Memory B cell (primary cell): ENCODE data around the gene SAMHD1.

Experiments used
- ATAC-seq: fragments of 150-1000 bp; cut with Tn5 transposase; 2 replicates; pipeline ENCODE4 v1.10.0; 2021; ENCODE audit warnings: low read depth, mild to moderate bottlenecking, moderate library complexity
- DNase-seq, 2 donors: peaks; one replicate each; pipeline ENCODE4 v3.0.0; 2022; ENCODE audit warnings: low spot score in 2 of 2
- H3K27ac Mint-ChIP-seq: one replicate; pipeline ENCODE4 v1.8.0; 2022; ENCODE audit warnings: mild to moderate bottlenecking, moderate library complexity, mixed read lengths
- H3K27me3 Mint-ChIP-seq: one replicate; pipeline ENCODE4 v1.8.0; 2022; ENCODE audit warnings: mixed read lengths
- H3K36me3 Mint-ChIP-seq: one replicate; pipeline ENCODE4 v1.8.0; 2022; ENCODE audit warnings: mild to moderate bottlenecking, mixed read lengths
- H3K4me1 Mint-ChIP-seq: one replicate; pipeline ENCODE4 v1.8.0; 2022; ENCODE audit warnings: mixed read lengths
- H3K4me3 Mint-ChIP-seq: one replicate; pipeline ENCODE4 v1.8.0; 2022; ENCODE audit warnings: mild to moderate bottlenecking, moderate library complexity, mixed read lengths
- H3K9me3 Mint-ChIP-seq: one replicate; pipeline ENCODE4 v1.8.0; 2022; ENCODE audit warnings: mixed read lengths

The SAMHD1 gene

DNA sequence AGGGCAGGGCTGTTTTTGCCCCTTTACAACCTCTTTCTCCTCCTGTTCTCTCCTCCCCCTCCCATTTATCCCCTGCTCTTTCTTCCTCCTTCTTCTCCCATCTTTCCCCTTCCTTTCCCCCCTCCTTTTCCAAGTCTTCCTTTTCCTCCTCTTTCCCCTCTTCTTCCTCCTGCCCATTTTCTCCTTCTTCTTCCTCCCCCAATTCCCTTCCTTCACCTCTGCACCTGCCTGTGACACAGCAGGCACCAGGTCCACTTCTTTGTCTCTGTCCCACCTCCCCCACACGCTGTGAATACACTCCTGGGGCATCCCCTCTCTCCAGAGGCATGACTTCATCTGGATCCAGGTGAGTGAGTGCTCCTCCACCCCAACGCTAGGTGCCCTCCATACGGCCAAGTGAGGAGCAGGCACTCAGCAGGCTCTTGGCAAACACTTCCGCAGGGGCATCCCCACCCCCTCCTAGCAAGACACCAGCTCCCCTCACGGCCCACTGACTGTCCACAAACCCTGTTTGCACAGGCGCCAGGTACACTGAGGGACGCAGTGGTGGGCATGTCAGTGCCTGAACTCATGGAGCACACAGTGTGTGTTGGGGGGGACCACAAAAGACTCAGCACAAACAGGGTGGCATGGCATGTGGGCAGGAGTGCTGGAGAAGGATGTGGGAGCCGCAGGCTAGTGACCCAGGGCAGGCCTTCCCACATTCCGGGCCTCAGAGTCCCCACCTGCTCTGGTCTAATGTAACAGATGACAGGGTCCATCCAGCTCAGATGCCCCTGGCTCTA lies 86.2 kb downstream of the SAMHD1 start:
- no peak for DNase-seq
- Mint-ChIP-seq H3K27ac (peak overlapping the region; percentile 77), H3K4me3 (peak overlapping the region; percentile 87), H3K4me1 (peaks cover 35% of the 10 kb centered on the region), H3K27me3 (no peaks in the 10 kb centered on the region), H3K9me3 (no peaks in the 10 kb centered on the region), H3K36me3 (no peaks in the 10 kb centered on the region)
- no peak for ATAC-seq

DNA sequence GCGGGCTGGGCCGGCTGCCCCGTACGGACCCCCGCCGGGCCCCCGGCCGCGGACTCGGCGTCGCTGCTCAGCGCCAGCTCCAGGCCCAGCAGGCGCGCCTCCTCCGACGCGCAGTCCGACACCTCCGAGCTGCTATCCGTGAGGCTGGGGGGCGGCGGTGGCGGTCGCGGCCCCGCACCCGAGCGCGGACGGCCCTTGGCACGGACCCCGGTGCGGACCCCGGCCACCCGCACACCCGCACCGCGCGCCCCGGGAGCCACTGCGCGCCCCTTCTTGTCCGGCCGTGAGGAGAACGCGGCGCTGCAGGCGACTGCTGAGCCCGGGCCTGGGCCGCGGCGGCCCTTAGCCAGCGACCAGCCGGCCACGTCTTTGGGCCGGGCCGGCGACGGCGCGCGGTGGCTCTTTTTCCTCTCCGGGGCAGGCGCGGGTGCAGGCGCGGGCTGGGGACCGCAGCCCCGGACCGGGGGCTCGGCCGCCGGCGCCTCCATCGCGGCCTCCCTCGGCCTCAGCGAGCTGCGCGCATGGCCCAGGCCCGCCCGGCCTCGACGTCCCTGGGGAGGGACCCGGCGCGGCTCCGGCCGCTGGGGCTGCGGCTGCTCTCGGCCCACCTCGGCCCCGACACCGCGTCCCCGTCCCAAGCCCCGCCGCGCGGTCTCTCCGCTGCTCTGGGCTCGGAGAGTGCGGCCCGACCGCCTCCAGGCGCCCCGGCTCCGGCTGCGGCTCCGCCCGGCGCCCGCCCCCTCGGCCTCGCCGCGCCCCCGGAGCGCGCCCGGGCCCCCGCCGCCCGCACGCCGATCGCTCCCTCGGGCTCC lies 88.4 kb downstream of the SAMHD1 start:
- Mint-ChIP-seq H3K36me3 (no peaks in the 10 kb centered on the region), H3K4me1 (peaks cover 54% of the 10 kb centered on the region), H3K27me3 (no peaks in the 10 kb centered on the region), H3K4me3 (no peak overlapping the region), H3K9me3 (no peaks in the 10 kb centered on the region), H3K27ac (no peak overlapping the region)
- no peak for ATAC-seq
- peak; percentile 27 to 41 for DNase-seq

DNA sequence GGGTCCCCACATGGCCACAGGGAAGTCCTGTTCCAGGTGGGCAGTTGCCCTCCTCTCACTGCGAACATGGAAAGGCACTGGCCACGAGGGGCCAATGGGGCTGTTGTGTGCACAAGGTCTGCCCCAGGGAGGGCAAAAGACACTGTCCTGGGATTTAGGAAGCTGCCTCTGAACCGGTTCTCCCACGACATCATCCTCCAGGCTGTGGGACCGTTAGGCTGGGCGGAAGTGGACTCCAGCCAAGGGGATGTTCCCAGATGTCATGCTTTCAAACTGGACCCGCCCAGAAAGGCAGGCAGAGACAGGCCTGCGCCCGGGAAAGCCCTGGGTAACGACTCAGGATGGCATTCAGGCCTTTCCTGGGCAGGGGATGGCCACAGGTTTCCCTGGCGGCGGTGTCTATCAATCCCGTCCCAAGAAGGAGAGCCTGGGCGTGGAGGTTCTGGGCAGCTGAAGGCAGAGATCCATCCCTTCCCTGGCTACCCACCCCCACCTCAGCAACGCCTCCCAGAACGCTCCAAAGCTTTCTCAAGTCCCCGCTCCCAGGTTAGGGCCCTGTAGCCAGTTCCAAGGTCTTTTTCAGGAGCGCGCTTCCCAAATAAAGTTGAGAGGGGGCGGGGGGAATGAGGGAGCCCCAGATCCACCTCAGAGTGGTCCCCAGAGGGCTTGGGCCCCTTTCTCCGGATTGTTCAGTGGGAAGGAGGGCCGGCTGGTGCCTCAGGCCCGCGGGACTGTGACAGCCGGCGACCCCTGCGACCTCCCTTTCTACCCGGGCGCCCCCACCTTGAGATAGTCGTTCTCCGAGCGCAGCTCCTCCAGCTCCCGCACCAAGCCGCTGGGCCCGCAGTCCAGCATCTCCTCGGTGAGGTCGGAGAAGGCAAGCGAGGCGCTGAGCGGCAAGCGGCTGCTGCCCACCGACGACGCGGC lies 89.4 kb downstream of the SAMHD1 start:
- Mint-ChIP-seq H3K27ac (peak overlapping the region; percentile 61), H3K27me3 (no peaks in the 10 kb centered on the region), H3K9me3 (no peaks in the 10 kb centered on the region), H3K4me1 (peaks cover 59% of the 10 kb centered on the region), H3K4me3 (peak overlapping the region; percentile 73), H3K36me3 (peaks cover 1% of the 10 kb centered on the region)
- ATAC-seq (no peak), DNase-seq (no peak)

DNA sequence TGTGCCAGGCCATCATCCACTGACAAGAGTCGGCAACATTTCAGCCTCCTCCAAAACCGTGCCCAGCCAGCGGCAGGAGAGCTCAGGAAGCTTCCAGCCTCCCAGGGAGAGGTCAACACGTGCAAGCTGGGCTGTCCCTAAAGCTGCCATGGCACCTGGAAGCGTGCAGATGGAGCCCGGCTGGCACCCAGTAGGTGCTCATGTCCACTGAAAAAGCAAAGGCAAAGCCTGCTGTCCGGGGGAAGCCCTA lies 90.0 kb downstream of the SAMHD1 start:
- no peaks in the 10 kb centered on the region for H3K27me3 Mint-ChIP-seq
- peak overlapping the region; percentile 61 for H3K27ac Mint-ChIP-seq
- H3K9me3 Mint-ChIP-seq, result no peaks in the 10 kb centered on the region
- peak overlapping the region; percentile 73 for H3K4me3 Mint-ChIP-seq
- ATAC-seq (no peak), DNase-seq (no peak)
- H3K4me1 Mint-ChIP-seq, result peaks cover 59% of the 10 kb centered on the region
- peaks cover 3% of the 10 kb centered on the region for H3K36me3 Mint-ChIP-seq

DNA sequence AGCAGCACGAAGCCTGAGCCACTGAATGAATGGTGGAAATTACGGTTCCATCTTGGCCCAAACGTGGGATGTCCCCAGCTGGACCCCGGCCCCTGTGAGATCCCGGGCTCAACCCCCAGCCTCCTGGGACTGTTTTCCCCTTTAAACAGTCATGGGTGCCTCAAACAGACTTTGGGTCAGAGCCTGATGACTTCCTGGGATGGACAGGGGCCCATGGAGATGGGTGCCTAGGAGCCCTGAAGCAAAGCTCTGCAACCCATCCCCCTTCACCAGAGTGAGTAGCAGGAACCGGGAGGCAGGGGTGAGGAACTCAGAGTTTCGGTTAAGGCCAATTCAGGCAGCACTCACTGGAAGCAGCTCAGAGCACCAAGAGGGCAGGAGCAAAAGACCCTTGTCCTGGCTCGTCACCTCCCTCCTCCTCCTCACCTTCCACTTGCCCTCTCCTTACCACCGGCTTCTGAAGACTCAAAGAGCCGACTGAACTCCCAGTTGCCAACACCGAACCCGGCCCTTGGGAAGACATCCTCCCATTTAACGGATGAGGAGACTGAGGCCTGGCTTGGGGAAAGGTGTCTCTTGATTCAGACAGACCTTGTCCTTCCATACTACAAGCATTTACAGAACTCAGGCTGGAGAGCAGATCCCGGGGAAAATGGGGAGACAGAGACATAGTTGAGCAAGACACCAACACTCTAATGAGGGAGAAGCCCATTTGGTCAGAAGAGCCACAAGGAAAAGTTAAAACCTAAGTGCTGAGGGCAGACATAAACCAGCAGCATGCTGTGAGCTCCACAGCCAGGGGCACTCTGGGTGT lies 90.5 kb downstream of the SAMHD1 start:
- Mint-ChIP-seq H3K27ac (peak overlapping the region; percentile 61), H3K27me3 (no peaks in the 10 kb centered on the region), H3K4me1 (peaks cover 57% of the 10 kb centered on the region), H3K4me3 (peak overlapping the region; percentile 73), H3K9me3 (no peaks in the 10 kb centered on the region), H3K36me3 (peaks cover 3% of the 10 kb centered on the region)
- ATAC-seq, result no peak
- no peak for DNase-seq

DNA sequence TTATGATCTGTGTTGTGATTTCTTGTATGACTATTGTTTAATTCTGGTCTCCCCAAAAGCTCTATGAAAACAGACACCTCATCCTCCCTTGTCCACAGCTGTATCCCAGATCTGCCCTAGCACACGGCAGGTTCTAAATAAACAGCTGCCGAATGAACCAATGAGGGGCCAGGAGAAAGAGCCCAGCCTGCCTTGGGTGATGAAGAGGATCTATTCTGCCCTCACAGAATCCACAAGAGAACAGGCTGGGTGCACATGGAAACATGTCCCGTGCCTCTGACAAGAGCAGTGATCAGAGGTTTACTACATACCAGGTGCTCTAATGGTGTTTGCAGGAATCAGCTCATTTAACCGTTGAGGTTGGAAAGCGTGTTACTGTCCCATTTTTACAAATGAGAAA lies 91.2 kb downstream of the SAMHD1 start:
- peaks cover 3% of the 10 kb centered on the region for H3K36me3 Mint-ChIP-seq
- ATAC-seq, result no peak
- H3K27me3 Mint-ChIP-seq, result no peaks in the 10 kb centered on the region
- no peak for DNase-seq
- H3K4me1 Mint-ChIP-seq, result peaks cover 58% of the 10 kb centered on the region
- H3K9me3 Mint-ChIP-seq, result no peaks in the 10 kb centered on the region
- H3K27ac Mint-ChIP-seq, result peak overlapping the region; percentile 81
- no peak overlapping the region for H3K4me3 Mint-ChIP-seq

DNA sequence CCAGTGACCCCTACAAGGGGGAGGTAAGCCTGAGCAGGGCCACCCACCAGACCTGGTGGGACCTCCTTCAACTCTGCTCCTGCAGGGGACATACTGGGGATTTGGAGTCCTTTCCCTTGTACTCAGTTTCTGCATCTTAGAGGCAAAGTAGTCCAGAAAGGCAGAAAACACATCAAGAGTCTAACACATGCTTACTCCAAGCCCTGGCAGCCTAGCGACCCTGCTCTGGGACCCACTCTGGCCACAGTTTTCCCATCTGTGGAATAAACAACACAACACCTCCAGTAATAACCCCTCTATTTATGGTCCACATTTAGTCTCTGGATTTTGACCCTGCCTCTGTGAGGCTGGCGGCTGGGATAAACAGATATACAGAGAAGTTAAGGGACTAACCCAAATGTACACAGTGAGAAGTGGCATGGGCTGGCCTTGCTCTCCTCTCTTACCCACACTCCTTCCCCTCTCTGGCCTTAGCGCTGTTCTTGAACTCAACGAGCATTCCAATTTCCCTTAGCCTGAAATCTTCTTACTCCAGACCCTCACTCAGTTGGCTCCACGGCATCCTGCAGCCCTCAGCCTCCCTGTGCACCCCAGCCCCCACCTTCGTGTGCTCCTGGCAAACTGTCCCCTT lies 91.7 kb downstream of the SAMHD1 start:
- Mint-ChIP-seq H3K4me3 (no peak overlapping the region), H3K9me3 (no peaks in the 10 kb centered on the region), H3K27ac (peak overlapping the region; percentile 81), H3K4me1 (peaks cover 57% of the 10 kb centered on the region), H3K36me3 (peaks cover 3% of the 10 kb centered on the region), H3K27me3 (no peaks in the 10 kb centered on the region)
- ATAC-seq (no peak), DNase-seq (no peak)

DNA sequence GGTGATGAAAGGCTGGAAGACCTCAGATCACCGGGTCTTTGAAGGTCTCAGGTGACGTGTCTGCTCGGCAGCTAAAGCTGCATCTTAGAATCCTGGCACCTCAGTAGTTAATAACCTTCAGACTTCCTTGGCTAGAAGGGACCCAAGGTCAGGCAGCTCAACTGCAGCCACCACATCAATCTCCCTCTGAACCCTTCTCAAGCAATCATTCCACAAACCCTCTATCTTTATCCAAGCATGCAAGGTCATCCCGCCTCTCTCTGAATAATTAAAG lies 92.3 kb downstream of the SAMHD1 start:
- H3K4me3 Mint-ChIP-seq, result no peak overlapping the region
- H3K9me3 Mint-ChIP-seq, result no peaks in the 10 kb centered on the region
- no peak for DNase-seq
- no peaks in the 10 kb centered on the region for H3K27me3 Mint-ChIP-seq
- peak overlapping the region; percentile 81 for H3K27ac Mint-ChIP-seq
- H3K4me1 Mint-ChIP-seq, result peaks cover 59% of the 10 kb centered on the region
- peaks cover 3% of the 10 kb centered on the region for H3K36me3 Mint-ChIP-seq
- no peak for ATAC-seq

DNA sequence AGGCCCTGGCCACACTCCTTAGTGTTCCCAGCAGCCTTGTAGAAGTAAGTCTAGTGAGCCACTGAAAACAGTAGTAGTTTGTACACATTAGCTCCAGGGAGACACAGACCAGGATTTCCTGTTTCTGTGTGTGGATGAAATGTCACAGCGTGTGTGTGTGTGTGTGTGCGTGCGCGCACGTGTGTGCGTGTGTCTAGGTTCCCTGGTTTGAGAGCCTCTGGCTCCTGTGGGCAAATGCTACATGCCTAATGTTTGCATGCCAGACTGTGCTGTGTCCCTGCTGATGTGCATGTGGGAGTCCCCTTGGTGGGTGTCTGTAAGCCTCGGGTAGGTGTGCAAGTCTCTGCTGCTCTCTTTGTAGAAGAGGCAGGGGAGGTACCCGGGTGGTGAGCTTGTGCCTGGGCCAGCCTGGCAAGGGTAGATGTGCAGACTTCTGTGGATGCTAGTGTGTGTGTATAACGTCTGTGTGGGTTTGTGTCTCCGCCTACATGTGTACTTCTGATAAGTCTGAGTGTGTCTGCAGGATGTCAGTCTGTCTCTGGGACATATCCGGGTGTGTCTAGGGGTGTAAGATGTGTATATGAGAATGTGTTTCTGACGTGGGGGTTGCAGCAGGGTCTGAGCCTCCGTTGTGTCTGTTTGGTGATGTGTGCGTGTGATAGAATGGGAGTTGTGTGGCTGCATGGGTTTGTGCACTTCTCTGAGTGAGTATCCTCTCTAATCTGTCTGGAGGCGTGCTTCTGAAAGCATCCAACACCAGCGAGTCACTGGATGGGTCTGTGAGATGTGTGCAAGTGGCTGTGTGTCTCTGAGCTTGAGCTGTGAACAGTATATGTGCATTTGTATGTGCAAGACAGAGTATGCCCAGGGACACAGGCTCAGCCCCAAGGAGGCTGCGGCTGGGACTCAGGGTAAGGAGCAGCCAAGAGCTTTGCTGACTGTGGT lies 94.5 kb downstream of the SAMHD1 start:
- H3K27me3 Mint-ChIP-seq, result no peaks in the 10 kb centered on the region
- H3K27ac Mint-ChIP-seq, result no peak overlapping the region
- H3K9me3 Mint-ChIP-seq, result no peaks in the 10 kb centered on the region
- peaks cover 3% of the 10 kb centered on the region for H3K36me3 Mint-ChIP-seq
- H3K4me1 Mint-ChIP-seq, result peaks cover 68% of the 10 kb centered on the region
- no peak for DNase-seq
- no peak for ATAC-seq
- H3K4me3 Mint-ChIP-seq, result no peak overlapping the region

DNA sequence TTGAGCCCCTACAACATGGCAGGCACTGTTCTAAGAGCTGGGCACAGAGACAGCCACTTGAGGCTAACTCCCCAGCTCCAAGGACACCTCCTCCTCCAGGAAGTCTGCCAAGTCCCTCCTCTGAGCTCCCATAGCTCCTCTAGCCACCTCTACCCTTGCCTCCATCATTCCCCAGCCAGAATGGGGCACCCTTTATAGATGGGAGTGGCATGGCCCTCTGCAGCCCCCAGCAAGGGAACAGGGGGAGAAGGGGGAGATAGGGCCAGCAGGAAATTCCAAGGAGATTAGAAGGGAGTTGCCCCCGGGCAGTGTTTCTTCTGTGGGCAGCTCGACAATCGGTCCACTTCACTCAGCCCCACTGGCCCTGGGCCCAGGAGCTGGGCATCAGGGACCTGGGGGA lies 95.3 kb downstream of the SAMHD1 start:
- Mint-ChIP-seq H3K9me3 (no peaks in the 10 kb centered on the region), H3K36me3 (peaks cover 7% of the 10 kb centered on the region), H3K4me1 (peaks cover 69% of the 10 kb centered on the region), H3K27me3 (no peaks in the 10 kb centered on the region), H3K27ac (no peak overlapping the region), H3K4me3 (no peak overlapping the region)
- DNase-seq (no peak), ATAC-seq (no peak)

DNA sequence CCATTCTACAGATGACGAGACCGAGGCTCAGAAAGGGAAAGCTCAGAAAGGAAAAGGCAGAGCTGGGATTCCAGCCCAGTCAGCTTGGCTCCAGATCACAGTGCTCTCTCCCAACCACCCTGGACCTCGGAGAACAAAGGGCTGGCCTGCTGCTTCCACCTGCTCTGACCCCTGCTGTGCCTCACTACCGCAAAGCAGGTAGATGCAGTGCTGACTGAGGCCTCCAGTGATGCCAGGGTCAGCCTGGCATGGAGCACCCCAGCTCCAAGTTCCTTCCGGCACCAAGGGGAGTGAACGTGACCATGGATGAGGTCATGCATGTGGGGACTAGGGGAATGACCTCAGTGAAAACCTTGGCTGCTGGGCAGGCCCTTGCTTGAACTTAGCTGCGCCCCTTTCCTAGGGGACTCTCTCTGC lies 96.3 kb downstream of the SAMHD1 start:
- DNase-seq (no peak), ATAC-seq (no peak)
- Mint-ChIP-seq H3K4me3 (no peak overlapping the region), H3K27me3 (no peaks in the 10 kb centered on the region), H3K27ac (no peak overlapping the region), H3K9me3 (no peaks in the 10 kb centered on the region), H3K36me3 (peaks cover 10% of the 10 kb centered on the region), H3K4me1 (peaks cover 66% of the 10 kb centered on the region)

DNA sequence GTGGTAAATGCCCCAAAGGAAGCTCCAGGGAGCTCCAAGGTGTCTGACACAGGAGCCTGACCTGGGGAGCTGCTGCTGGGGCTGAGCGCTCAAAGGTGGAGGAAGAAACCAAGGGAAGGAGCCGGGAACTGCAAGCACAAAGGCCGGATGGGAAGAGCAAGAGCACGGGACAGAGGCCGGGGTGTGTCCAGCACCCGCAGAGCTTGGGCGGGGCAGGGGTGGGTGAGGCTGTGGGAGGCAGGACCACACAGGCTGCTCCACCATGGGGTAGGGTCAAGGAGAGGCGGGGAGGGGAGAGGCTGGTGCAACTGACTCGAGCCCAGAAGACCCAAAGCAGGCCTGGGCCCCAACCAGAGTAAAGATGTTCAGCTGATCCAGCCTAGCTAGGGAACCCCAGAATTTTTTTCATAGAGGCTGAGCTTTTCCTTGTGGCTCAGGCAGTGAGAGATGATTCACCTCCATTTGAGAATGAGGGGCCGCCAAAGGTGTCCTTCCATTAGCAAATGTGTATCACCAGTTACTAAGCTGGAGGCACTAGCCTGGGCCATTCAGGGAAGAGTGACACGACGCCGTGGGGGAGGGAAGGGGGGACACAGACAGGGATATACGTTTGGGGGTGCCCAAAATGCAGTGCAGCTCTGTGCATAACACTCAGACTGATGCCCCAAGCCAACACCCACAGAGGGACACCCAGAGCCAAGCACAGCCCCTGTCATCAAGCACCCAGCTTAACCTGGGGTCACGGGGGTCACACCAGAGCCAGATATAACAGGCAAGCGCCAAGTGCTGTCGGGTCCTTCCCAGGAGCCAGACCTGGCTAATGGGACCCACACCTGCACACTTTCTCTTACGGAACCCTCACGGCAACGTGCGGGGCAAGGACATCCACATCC lies 96.9 kb downstream of the SAMHD1 start:
- Mint-ChIP-seq H3K36me3 (peaks cover 10% of the 10 kb centered on the region), H3K4me3 (no peak overlapping the region), H3K9me3 (no peaks in the 10 kb centered on the region), H3K27ac (peak overlapping the region; percentile 66), H3K27me3 (no peaks in the 10 kb centered on the region), H3K4me1 (peaks cover 61% of the 10 kb centered on the region)
- ATAC-seq (no peak), DNase-seq (no peak)
